ENCODE data around the gene ORMDL3.

Gene ORMDL3

GRCh38 chr17:39928858-39929645 is 1.7 kb upstream of the ORMDL3 start (continued):
- TF ChIP-seq ZNF362 (tag by site-specific recombination; IDR thresholded peaks at IDR 0.05) (no peak; the same call in 1 of the 2 replicates), TRIM28 (IDR thresholded peaks at IDR 0.05; ENCODE audit: borderline replicate concordance, low read length) (no peak), ZBTB10 (tag by site-specific recombination; IDR thresholded peaks at IDR 0.05) (no peak), ZNF830 (tag by site-specific recombination; IDR thresholded peaks at IDR 0.05; ENCODE audit: low read depth) (no peak), ZNF600 (tag by site-specific recombination; IDR thresholded peaks at IDR 0.05) (peak; percentile 82; the same call in 1 of the 2 replicates), GLIS2 (tag by site-specific recombination; IDR thresholded peaks at IDR 0.05) (no peak), INSM2 (tag by site-specific recombination; IDR thresholded peaks at IDR 0.05) (peak; percentile 82), ZNF624 (tag by site-specific recombination; IDR thresholded peaks at IDR 0.05) (no peak), MEIS1 (CRISPR knock-in tag; IDR thresholded peaks at IDR 0.05; ENCODE audit: borderline replicate concordance) (no peak), PRDM6 (tag by site-specific recombination; IDR thresholded peaks at IDR 0.05) (0 out of 2 replicates have a peak, but pooled peaks have one; percentile 45), ZNF394 (tag by site-specific recombination; IDR thresholded peaks at IDR 0.05; ENCODE audit: borderline replicate concordance) (no peak; the same call in 1 of the 2 replicates), KLF10 (tag by site-specific recombination; IDR thresholded peaks at IDR 0.05) (0 out of 2 replicates have a peak, but pooled peaks have one; percentile 29), ZNF350 (tag by site-specific recombination; IDR thresholded peaks at IDR 0.05) (no peak), ZBTB48 (tag by site-specific recombination; IDR thresholded peaks at IDR 0.05) (0 out of 2 replicates have a peak, but pooled peaks have one; percentile 36), ZNF140 (tag by site-specific recombination; IDR thresholded peaks at IDR 0.05) (no peak), ZNF561 (tag by site-specific recombination; IDR thresholded peaks at IDR 0.05; ENCODE audit: borderline replicate concordance) (no peak), ZBTB49 (tag by site-specific recombination; IDR thresholded peaks at IDR 0.05; ENCODE audit: low read depth) (no peak), REPIN1 (tag by site-specific recombination; IDR thresholded peaks at IDR 0.05; ENCODE audit: low read depth) (no peak), ZEB2 (tag by site-specific recombination; IDR thresholded peaks at IDR 0.05) (peak; percentile 62; the same call in 1 of the 2 replicates), ZNF2 (tag by site-specific recombination; IDR thresholded peaks at IDR 0.05) (no peak), ZNF621 (tag by site-specific recombination; IDR thresholded peaks at IDR 0.05) (no peak), ZNF707 (tag by site-specific recombination; IDR thresholded peaks at IDR 0.05) (no peak), ZNF791 (tag by site-specific recombination; IDR thresholded peaks at IDR 0.05) (no peak), ZFP41 (tag by site-specific recombination; IDR thresholded peaks at IDR 0.05; ENCODE audit: borderline replicate concordance) (no peak), ZNF785 (tag by site-specific recombination; IDR thresholded peaks at IDR 0.05) (no peak), PATZ1 (tag by site-specific recombination; IDR thresholded peaks at IDR 0.05) (no peak)
